Measurements from ENCODE around the gene ZNF391.
"Not testable (repeated sequence)": the region's sequence is repeated elsewhere in the genome, so short reads cannot be mapped to it uniquely, and the experiment has no call there.

Gene ZNF391

DNA sequence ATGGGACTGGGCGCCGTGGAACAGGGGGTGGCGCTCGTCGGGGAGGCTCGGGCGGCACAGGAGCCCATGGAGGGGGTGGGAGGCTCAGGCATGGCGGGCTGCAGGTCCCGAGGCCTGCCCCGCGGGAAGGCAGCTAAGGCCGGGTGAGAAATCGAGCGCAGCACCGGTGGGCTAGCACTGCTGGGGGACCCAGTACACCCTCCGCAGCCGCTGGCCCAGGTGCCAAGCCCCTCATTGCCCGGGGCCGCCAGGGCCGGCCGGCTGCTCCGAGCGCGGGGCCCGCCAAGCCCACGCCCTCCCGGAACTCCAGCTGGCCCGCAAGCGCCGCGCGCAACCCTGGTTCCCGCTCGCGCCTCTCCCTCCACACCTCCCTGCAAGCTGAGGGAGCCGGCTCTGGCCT, 36.3 kb downstream of the ZNF391 start:
- DNase-seq = not testable (repeated sequence)

DNA sequence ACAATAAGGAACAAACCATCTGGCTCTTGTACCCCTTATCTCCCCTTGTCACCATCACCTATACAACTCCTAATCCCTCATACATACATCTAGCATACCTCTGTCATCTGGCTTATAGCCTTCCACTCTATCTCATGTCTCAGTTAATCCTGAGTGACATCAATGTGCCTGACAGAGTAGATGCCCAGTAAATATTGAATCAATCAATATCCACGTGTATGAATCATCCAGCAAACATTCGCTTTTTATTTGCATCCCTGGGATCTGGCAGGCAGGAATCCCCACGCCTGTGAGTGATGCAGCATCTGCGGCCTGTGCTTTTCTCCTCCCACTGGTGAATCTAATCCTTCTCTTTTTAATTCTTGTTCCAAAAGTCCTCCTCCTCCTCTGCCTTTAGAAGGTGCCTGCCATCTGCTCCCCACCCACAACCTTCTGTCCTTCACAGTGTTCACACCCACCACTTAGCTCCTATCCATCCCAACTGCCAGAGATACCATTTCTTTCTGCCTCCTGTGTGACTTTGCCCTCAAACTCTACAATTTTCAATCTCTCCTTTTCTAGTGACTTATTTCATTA, 37.6 kb downstream of the ZNF391 start:
- no peak for DNase-seq

DNA sequence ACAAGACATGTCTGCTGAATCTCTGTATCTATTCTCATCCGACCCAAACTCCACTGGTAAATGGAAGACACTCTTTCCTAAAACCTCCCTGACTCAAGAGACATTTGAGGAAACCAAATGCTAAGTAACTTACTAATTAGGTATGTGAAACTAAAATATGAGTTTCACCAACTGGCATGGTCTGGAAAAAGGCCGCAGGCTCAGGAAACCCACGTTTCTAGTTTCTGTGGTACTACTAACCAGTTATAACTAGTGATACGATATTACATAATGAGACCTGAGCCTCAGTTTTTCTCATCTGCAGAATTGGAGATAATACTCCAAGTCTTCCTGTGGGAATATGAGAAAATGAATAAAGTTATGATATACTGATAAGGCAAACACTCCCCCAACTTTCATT, 39.9 kb downstream of the ZNF391 start:
- no peak for DNase-seq

DNA sequence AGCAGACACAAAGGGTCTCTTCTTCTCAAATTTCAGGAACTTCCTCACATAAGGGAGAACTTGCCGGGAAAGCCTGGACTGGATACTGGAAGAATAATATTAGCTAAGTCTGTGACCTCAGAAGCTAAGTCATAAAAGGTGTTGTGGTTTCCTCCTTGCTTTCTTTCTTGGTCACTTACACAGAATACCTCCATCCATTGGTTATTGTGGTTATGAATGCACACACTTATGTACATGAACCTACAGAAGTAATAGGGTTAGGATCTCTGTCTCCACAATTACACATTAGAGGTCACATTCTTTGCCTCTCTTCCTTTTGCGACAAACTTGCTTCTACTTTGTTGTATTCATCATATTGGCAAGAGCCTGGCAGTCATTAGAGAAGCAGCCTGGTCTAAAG, 40.4 kb downstream of the ZNF391 start:
- DNase-seq = no peak

DNA sequence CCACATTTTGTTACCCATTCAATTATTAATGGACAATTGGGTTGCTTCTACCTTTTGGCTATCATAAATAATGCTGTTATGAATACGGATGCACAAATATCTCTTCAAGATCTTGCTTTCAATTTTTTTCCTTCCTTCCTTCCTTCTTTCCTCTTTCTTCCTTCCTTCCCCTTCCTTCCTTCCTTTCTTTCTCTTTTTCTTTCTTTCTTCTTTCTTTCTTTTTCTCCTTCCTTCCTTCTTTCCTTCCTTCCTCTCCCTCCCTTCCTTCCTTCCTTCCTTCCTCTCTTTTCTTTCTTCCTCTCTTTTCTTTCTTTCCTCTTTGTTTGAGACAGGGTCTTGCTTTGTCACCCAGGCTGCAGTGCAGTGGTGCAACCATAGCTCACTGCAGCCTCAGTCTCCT, 45.2 kb downstream of the ZNF391 start:
- DNase-seq = no peak

DNA sequence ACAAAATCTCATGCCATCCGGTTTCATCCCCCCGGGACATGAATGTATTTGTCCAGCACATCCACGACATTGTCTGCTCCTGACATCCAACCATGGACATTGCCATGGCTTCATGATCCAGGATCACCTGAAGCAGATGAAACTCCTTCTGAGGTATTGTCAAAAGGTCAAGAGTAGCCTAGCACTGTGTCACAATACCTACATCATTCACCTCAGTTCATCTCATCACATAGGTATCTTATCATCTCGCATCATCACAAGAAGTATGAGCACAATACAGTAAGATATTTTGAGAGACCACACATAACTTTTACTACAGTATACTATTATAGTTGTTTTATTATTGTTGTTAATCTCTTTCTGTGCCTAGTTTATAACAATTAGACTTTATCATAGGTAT, 50.8 kb downstream of the ZNF391 start:
- DNase-seq = no peak

DNA sequence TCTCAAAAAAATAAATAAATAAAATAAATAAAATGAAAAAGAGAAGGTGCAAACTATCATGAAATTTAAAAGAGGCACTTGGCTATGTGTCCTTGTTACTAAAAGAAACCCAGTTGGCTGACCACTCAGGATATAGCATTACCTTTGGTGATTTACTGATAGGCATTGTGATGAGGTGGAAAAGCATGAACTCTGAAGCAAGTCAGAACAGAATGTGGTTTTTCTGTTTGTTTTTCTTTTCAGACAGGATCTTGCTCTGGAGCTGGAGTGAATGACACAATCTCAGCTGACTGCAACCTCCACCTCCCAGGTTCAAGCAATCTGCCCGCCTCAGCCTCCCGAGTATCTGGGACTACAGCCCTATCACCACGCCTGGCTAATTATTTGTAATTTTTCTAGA, 52.4 kb downstream of the ZNF391 start:
- DNase-seq = no peak

DNA sequence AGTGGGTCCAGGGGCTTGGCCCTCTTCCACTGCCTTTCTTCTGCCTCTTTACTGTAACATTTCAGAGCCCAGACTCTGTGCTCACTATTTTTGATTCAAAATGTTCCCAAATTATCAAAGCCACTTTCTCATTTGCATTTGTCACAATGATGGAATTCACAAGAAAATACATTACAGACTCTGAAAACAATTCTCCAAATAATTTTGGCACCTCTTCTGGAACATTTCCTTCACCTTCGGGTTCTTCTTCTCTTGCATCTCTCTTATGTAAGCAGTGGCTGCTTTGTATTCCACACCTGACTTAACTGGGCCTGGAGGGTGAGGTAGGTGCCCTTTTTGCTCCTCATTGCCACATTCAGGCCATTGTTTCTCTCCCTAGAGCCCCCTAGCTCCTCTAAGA, 54.4 kb downstream of the ZNF391 start:
- no peak for DNase-seq

DNA sequence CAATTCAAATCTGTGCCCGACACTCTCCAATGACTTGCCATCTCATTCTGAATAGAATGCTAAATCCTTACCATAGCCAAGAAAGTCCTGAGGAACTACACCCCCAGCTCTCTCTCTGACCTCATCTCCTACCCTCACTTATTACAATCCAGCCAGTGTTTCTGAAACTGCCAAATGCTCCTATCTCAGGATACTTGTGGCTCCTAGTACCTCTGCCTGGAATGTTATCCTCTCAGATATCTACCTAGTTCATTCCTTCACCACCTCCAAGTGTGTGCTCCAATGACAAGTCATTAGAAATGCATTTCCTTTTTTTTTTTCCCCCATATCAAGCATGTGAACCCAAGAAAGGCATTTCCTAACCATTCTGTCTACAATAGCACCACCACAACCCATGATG, 59.9 kb downstream of the ZNF391 start:
- no peak for DNase-seq

DNA sequence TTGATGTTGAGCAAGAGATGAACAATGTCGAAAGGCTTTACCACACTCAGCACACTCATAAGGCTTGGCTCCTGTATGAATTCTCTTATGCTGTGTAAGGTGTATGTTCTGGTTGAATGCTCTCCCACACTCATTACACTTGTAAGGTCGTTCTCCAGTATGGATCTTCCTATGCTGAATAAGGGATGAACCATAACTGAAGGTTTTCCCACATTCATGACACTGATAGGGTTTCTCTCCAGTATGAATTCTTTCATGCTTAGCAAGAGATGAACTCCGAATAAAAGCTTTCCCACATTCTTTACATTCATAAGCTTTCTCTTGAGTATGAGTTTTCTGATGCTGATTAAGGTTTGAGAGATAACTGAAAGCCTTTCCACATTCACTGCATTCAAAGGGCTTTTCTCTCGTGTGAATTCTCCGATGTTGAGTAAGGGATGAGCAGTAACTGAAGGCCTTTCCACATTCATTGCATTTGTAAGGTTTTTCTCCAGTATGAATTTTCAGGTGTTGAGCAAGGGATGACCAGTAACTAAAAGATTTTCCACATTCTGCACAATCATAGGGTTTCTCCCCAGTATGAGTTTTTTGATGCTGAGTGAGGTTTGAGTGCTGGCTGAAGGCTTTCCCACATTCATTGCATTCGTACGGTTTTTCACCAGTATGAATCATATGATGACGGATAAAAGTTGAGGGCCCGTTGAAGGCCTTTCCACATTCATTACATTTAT, 63.3 kb downstream of the ZNF391 start:
- DNase-seq = no peak

DNA sequence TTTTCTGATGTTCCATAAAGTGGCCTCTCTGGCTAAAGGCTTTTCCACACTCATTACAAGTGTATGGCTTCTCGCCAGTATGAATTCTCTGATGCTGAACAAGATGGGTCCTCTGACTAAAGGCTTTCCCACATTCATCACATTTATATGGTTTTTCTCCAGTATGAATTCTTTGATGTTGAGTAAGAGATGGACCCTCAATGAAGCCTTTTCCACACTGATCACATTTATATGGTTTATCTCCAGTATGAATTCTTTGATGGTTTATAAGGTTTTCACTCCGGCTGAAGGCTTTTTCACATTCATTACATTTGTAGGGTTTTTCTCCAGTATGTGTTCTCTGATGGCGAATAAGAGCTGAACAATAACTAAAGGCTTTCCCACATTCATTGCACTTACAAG, 63.9 kb downstream of the ZNF391 start:
- no peak for DNase-seq
